Psoas muscle (tissue), 8 donors: ENCODE data around the gene TTLL12. TPM values are rescaled to one million over a fixed set of nuclear protein-coding genes. Genes with fewer than 3 reads are reported as not detected.

ENCODE experiments used
- ATAC-seq, 4 donors: fragments of 200-7000 bp; cut with Tn5 transposase; one replicate each; pipeline ENCODE4 v1.9.1; 2020; ENCODE audit warnings: moderate library complexity in 3 of 4, mild to moderate bottlenecking in 2 of 4
- DNase-seq, 2 donors: peaks; one replicate each; pipeline ENCODE4 v3.0.0-alpha.2; 2020
- H3K27ac ChIP-seq: fragments of 200-600 bp; one replicate; pipeline ENCODE4 v1.8.0; 2022
- H3K27me3 ChIP-seq, 3 donors: fragments of 200-600 bp in 1 of 3; one replicate each; pipeline versions ENCODE4 v1.6.1 to v1.8.0; 2013 to 2022; ENCODE audit warnings: low read length in 2 of 3, mild to moderate bottlenecking in 2 of 3, moderate library complexity in 1 of 3; ENCODE audit not compliant: insufficient read depth in 3 of 3
- H3K36me3 ChIP-seq, 2 donors: fragments of 200-600 bp in 1 of 2; one replicate each; pipeline versions ENCODE4 v1.6.1 to v1.8.0; 2013 to 2022; ENCODE audit warnings: low read depth in 1 of 2, mild to moderate bottlenecking in 1 of 2, moderate library complexity in 1 of 2; ENCODE audit not compliant: insufficient read depth in 1 of 2
- H3K4me1 ChIP-seq: fragments of 200-600 bp; one replicate; pipeline ENCODE4 v1.8.0; 2022
- H3K4me3 ChIP-seq: fragments of 200-600 bp; one replicate; pipeline ENCODE4 v1.8.0; 2022; ENCODE audit warnings: mild to moderate bottlenecking
- H3K9me3 ChIP-seq: fragments of 200-600 bp; one replicate; pipeline ENCODE4 v1.8.0; 2022
- CTCF ChIP-seq: fragments of 200-600 bp; IDR thresholded peaks from one replicate; pipeline ENCODE4 v1.8.0; 2022; ENCODE audit warnings: antibody characterized with exemption
- WGBS, 3 donors: extraction: QIAGEN DNeasy Blood & Tissue Kit; methylation state at CpG; one replicate each; pipeline versions ENCODE4 v1.1.6 to v1.1.7; 2013; 5-methylcytosine and 5-hydroxymethylcytosine counted together
- intact Hi-C, 2 donors: fragments of 100-400 bp; cut with DNase I; formaldehyde crosslinking; loops; one replicate each; pipeline versions ENCODE4 v1.11.0 to v1.14.2; 2022
- polyA plus RNA-seq, 3 donors: library from polyadenylated mRNA; stranded (reverse); fragments of 200-250 nt; gene quantifications; one replicate each; pipeline ENCODE4 v1.2.3, GENCODE V29; 2013
- total RNA-seq, 4 donors: library from RNA; stranded (reverse); fragmentation: NEBNext Ultra II Directional in 2 of 4; extraction: Animal tissue kit (Norgen Biotek cat#: 25700) in 2 of 4; gene quantifications; one replicate each; pipeline versions ENCODE4 v1.2.1 to v1.2.4, GENCODE V29; 2021 to 2023
- donor health status: healthy with polysubstance abuse.
- donor health status: DM: no; HTN: no; CAD: no; lungs with moderate emphysema.
- donor health status: Bipolar disorder and iron deficiency.
- donor health status: healthy.
- donor health status: DM: yes; HTN: yes; CAD: no.
- donor health status: DM: no; HTN: no; CAD: no.
- donor health status: DM: no; HTN: no; CAD: no.
- donor health status: DM: yes; HTN: yes; CAD: no.

The TTLL12 gene
- total and polyA plus RNA-seq, 7 donors: 9.9 to 20.7 (median 13.7) TPM

- H3K27ac ChIP-seq: no peak overlapping the region
- no peak for DNase-seq
- 89 to 92% (median 91%) methylated on average over 9 of the region's 9 CpGs for WGBS, 3 donors
- H3K36me3 ChIP-seq: peaks cover 3 to 96% of the 10 kb centered on the region in 2 donors
- intact Hi-C loops: no loop called here
- no peaks in the 10 kb centered on the region for H3K27me3 ChIP-seq
- no peaks in the 10 kb centered on the region for H3K4me1 ChIP-seq
- no peaks in the 10 kb centered on the region for H3K9me3 ChIP-seq
- H3K4me3 ChIP-seq: no peak overlapping the region
- no peak for TF ChIP-seq CTCF
- no peak for ATAC-seq
Observed at GRCh38 chr22:43174941-43175531, 11.9 kb downstream of the TTLL12 start.

GRCh38 chr22:43173976-43174720 is 12.8 kb downstream of the TTLL12 start:
- no peak for TF ChIP-seq CTCF
- no peak overlapping the region for H3K27ac ChIP-seq
- peaks cover 0 to 93% of the 10 kb centered on the region in 2 donors for H3K36me3 ChIP-seq
- DNase-seq (no peak), ATAC-seq (no peak)
- H3K4me3 ChIP-seq: no peak overlapping the region
- WGBS, 3 donors: 95 to 98% (median 95%) methylated on average over 39 of the region's 39 CpGs
- no peaks in the 10 kb centered on the region for H3K9me3 ChIP-seq
- intact Hi-C loops: no loop called here
- no peaks in the 10 kb centered on the region for H3K4me1 ChIP-seq
- no peaks in the 10 kb centered on the region for H3K27me3 ChIP-seq

GRCh38 chr22:43173566-43173965 is 13.4 kb downstream of the TTLL12 start:
- Histone ChIP-seq H3K4me3 (no peak overlapping the region), H3K27me3 (no peaks in the 10 kb centered on the region), H3K27ac (no peak overlapping the region), H3K9me3 (no peaks in the 10 kb centered on the region), H3K4me1 (no peaks in the 10 kb centered on the region), H3K36me3 (peaks cover 0 to 89% of the 10 kb centered on the region in 2 donors)
- whole genome bisulfite sequencing, 3 donors: 96 to 99% (median 97%) methylated on average over 9 of the region's 9 CpGs
- intact Hi-C loops: no loop called here
- DNase-seq: no peak
- no peak for TF ChIP-seq CTCF
- no peak for ATAC-seq

- ATAC-seq (no peak), DNase-seq (no peak)
- Histone ChIP-seq H3K4me1 (no peaks in the 10 kb centered on the region), H3K27me3 (no peaks in the 10 kb centered on the region), H3K27ac (no peak overlapping the region), H3K4me3 (no peak overlapping the region), H3K9me3 (no peaks in the 10 kb centered on the region), H3K36me3 (peaks cover 0 to 93% of the 10 kb centered on the region in 2 donors)
- WGBS, 3 donors: 93 to 94% (median 93%) methylated on average over 19 of the region's 19 CpGs
- no peak for TF ChIP-seq CTCF
- intact Hi-C loops: no loop called here
Observed at GRCh38 chr22:43172191-43172590, 14.7 kb downstream of the TTLL12 start.
